Breast epithelium (tissue), 3 donors: ENCODE results near the gene C17orf75.

Experiments
- POLR2A ChIP-seq: fragments of 450-650 bp; IDR thresholded peaks from one replicate; pipeline ENCODE4 v1.6.1; 2016; ENCODE audit warnings: antibody characterized with exemption, mild to moderate bottlenecking, moderate library complexity
- POLR2AphosphoS5 ChIP-seq, 3 donors: sonication (generic); formaldehyde crosslinking; IDR thresholded peaks; one replicate each; pipeline ENCODE4 v1.6.1; 2017; ENCODE audit warnings: antibody characterized with exemption in 3 of 3

- no peak for TF ChIP-seq POLR2A
- TF ChIP-seq POLR2AphosphoS5 (IDR thresholded peaks at IDR 0.05): no peak
These were observed 44.9 kb upstream of the C17orf75 start for GRCh38 chr17:32386844-32387243.
